HepG2 (cell line): ENCODE measurements around the gene SLX4. TPM values are rescaled to one million over a fixed set of nuclear protein-coding genes. Genes with fewer than 3 reads are reported as not detected.
A peak's percentile ranks its signal among the peaks of the same experiment; 100 is the strongest.

Source experiments
- DR1 ChIP-seq: sonication (generic); formaldehyde crosslinking; IDR thresholded peaks from 2 replicates; pipeline ENCODE4 v1.8.0; 2021; ENCODE audit warnings: mild to moderate bottlenecking, missing genetic modification reagents, inconsistent platforms
- GMEB2 ChIP-seq: IDR thresholded peaks from 2 replicates; pipeline ENCODE4 v1.6.1; 2016; ENCODE audit warnings: missing biosample characterization, missing genetic modification reagents, low read depth
- HNF1A ChIP-seq, 2 experiments: sonication (generic) in 1 of 2; formaldehyde crosslinking in 1 of 2; IDR thresholded peaks; 2 replicates each; pipeline versions ENCODE4 v1.4.0 to v1.6.1; 2016 to 2020; ENCODE audit warnings: borderline replicate concordance in 1 of 2, low read depth in 1 of 2, mild to moderate bottlenecking in 1 of 2, missing genetic modification reagents in 1 of 2
- ISX ChIP-seq: sonication (generic); formaldehyde crosslinking; conservative IDR thresholded peaks from 2 replicates; pipeline ENCODE4 v1.5.0; 2020; ENCODE audit warnings: missing genetic modification reagents
- KLF9 ChIP-seq: IDR thresholded peaks from 2 replicates; pipeline ENCODE4 v1.6.1; 2016; ENCODE audit warnings: low read depth
- NR2F1 ChIP-seq, 2 experiments: fragments of 450-650 bp in 1 of 2; formaldehyde crosslinking in 1 of 2; IDR thresholded peaks; 2 replicates each; pipeline versions ENCODE4 v1.5.0 to v1.6.1; 2016 to 2020; ENCODE audit warnings: mild to moderate bottlenecking in 1 of 2, missing compliant biosample characterization in 1 of 2, missing genetic modification reagents in 1 of 2, moderate library complexity in 1 of 2
- PHB2 ChIP-seq: fragments of 450-650 bp; IDR thresholded peaks from 2 replicates; pipeline ENCODE4 v1.6.1; 2018; ENCODE audit not compliant: partially characterized antibody
- POLR2AphosphoS5 ChIP-seq: IDR thresholded peaks from 2 replicates; pipeline ENCODE4 v1.6.1; 2012; ENCODE audit warnings: low read depth, low read length
- RAD21 ChIP-seq: fragments of 450-650 bp; formaldehyde crosslinking; IDR thresholded peaks from 2 replicates; pipeline ENCODE4 v1.5.0; 2020; ENCODE audit warnings: mild to moderate bottlenecking
- RARA ChIP-seq: IDR thresholded peaks from 2 replicates; pipeline ENCODE4 v1.6.1; 2016; ENCODE audit warnings: missing genetic modification reagents, missing compliant biosample characterization
- RARG ChIP-seq: sonication (generic); formaldehyde crosslinking; IDR thresholded peaks from 2 replicates; pipeline ENCODE4 v1.4.0; 2020; ENCODE audit warnings: low read depth, mild to moderate bottlenecking, missing genetic modification reagents
- SP5 ChIP-seq: IDR thresholded peaks from 2 replicates; pipeline ENCODE4 v1.6.1; 2016; ENCODE audit warnings: low read depth, borderline replicate concordance
- ZBTB44 ChIP-seq: sonication (generic); formaldehyde crosslinking; IDR thresholded peaks from 2 replicates; pipeline ENCODE4 v1.4.0; 2020; ENCODE audit warnings: missing genetic modification reagents
- ZC3H13 ChIP-seq: sonication (generic); formaldehyde crosslinking; IDR thresholded peaks from 2 replicates; pipeline ENCODE4 v1.8.1; 2023; ENCODE audit warnings: mild to moderate bottlenecking, missing genetic modification reagents, moderate library complexity
- ZC3H4 ChIP-seq: sonication (generic); formaldehyde crosslinking; IDR thresholded peaks from 2 replicates; pipeline ENCODE4 v1.4.0; 2020; ENCODE audit warnings: missing genetic modification reagents, borderline replicate concordance
- ZEB1 ChIP-seq: IDR thresholded peaks from 2 replicates; pipeline ENCODE4 v1.6.1; 2012; ENCODE audit warnings: mild to moderate bottlenecking, low read depth, inconsistent platforms; ENCODE audit not compliant: insufficient replicate concordance
- ZNF30 ChIP-seq: sonication (generic); formaldehyde crosslinking; IDR thresholded peaks from 2 replicates; pipeline ENCODE4 v1.5.0; 2020; ENCODE audit warnings: mild to moderate bottlenecking, missing genetic modification reagents
- ZNF33B ChIP-seq: sonication (generic); formaldehyde crosslinking; IDR thresholded peaks from 2 replicates; pipeline ENCODE4 v1.5.1; 2020; ENCODE audit warnings: mild to moderate bottlenecking, missing genetic modification reagents
- ZNF441 ChIP-seq: sonication (generic); formaldehyde crosslinking; IDR thresholded peaks from 2 replicates; pipeline ENCODE4 v1.7.0; 2021; ENCODE audit warnings: missing genetic modification reagents, borderline replicate concordance
- ZNF564 ChIP-seq: sonication (generic); formaldehyde crosslinking; IDR thresholded peaks from 2 replicates; pipeline ENCODE4 v1.8.1; 2023; ENCODE audit warnings: mild to moderate bottlenecking, missing genetic modification reagents
- ZXDC ChIP-seq: sonication (generic); formaldehyde crosslinking; IDR thresholded peaks from 2 replicates; pipeline ENCODE4 v1.5.0; 2020; ENCODE audit warnings: mild to moderate bottlenecking, missing genetic modification reagents
- polyA plus RNA-seq, 8 experiments: library from polyadenylated mRNA; depleted of rRNA in 3 of 8; stranded (reverse) in 7 of 8; unstranded in 1 of 8; fragments of >200 nt; fragmentation: Illumina TruSeq in 4 of 8; extraction: Trizol in 4 of 8; gene quantifications; 2 replicates each; pipeline versions ENCODE4 v1.2.1 to v1.2.3, GENCODE V29; 2011 to 2016; ENCODE audit warnings: low read depth in 4 of 8, missing spikeins in 1 of 8, mixed read lengths in 1 of 8; ENCODE audit not compliant: insufficient read depth in 1 of 8
- total RNA-seq, 5 experiments: library from RNA; depleted of rRNA; stranded (reverse); fragments of >200 nt; fragmentation: Illumina TruSeq; extraction: Trizol; gene quantifications; 2 replicates each; pipeline ENCODE4 v1.2.3, GENCODE V29; 2016; ENCODE audit warnings: low read depth in 1 of 5

The SLX4 gene
- total and polyA plus RNA-seq, 2 of the 13 experiments (the other 11 are each of a cell fraction or from before 2014, with no cell fraction given), result 1.1 to 3.6 TPM

GRCh38 chr16:3646348-3646920 lies 35.0 kb upstream of the SLX4 start (continued):
- TF ChIP-seq POLR2AphosphoS5 (no peak), DR1 (CRISPR knock-in tag) (no peak), ZC3H13 (no peak), KLF9 (CRISPR knock-in tag) (no peak), ZEB1 (no peak), RARG (no peak), PHB2 (no peak), HNF1A (IDR thresholded peaks at IDR 0.05; ENCODE audit: low read depth) (no peak), HNF1A (CRISPR knock-in tag; IDR thresholded peaks at IDR 0.05; ENCODE audit: borderline replicate concordance) (no peak), ZNF441 (0 out of 2 replicates have a peak, but pooled peaks have one; percentile 51), ISX (CRISPR knock-in tag) (no peak), RAD21 (CRISPR knock-in tag) (no peak), ZC3H4 (no peak), ZBTB44 (CRISPR knock-in tag) (no peak), ZNF30 (no peak), ZXDC (CRISPR knock-in tag) (no peak), GMEB2 (CRISPR knock-in tag) (no peak), ZNF33B (CRISPR knock-in tag) (no peak), ZNF564 (CRISPR knock-in tag) (no peak; the same call in 1 of the 2 replicates), SP5 (CRISPR knock-in tag) (0 out of 2 replicates have a peak, but pooled peaks have one; percentile 38), NR2F1 (CRISPR knock-in tag; IDR thresholded peaks at IDR 0.05) (no peak), RARA (CRISPR knock-in tag) (peak; percentile 85)
